Measurements from ENCODE around the gene PRMT7.

GRCh38 chr16:68400924-68401460, 90.2 kb downstream of the PRMT7 start:
- TF ChIP-seq CTCF (IDR thresholded peaks at IDR 0.05): no peak
- TF ChIP-seq EP300 (IDR thresholded peaks at IDR 0.05): no peak
- no peak for TF ChIP-seq POLR2AphosphoS5 (IDR thresholded peaks at IDR 0.05)
- TF ChIP-seq POLR2A (IDR thresholded peaks at IDR 0.05): no peak

Data from gastroesophageal sphincter (tissue), 3 donors.